HG03280 (cell line): ENCODE measurements around the gene FANK1.
"Not testable (repeated sequence)": the region's sequence is repeated elsewhere in the genome, so short reads cannot be mapped to it uniquely, and the experiment has no call there.

ENCODE experiments used
- ATAC-seq: cut with Tn5 transposase; IDR thresholded peaks from one replicate; pipeline ENCODE4 v1.9.1; 2021; ENCODE audit warnings: mild to moderate bottlenecking, moderate library complexity; ENCODE audit not compliant: unreplicated experiment

FANK1 gene

DNA sequence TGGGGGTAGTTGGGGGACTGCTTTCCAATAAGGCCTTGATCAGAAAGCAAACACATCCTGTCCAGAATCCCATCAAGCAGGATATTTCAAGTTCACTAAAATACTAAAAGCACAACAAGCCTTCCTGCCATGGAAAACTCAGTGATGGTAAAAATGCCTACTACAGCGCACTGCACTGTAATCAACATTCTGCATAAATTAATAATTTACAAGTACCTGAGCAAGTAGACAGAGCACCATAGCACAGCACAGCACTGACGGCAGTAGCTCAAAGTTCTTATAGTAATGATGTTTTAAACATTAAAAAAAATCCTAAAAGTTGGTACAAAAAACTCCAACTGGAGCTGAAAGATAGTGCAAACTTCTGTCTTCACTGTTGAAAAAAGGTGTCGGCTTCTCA lies 120.5 kb downstream of the FANK1 start:
- no peak for ATAC-seq

- no peak for ATAC-seq
Observed at GRCh38 chr10:126017961-126018560, 121.7 kb downstream of the FANK1 start.

DNA sequence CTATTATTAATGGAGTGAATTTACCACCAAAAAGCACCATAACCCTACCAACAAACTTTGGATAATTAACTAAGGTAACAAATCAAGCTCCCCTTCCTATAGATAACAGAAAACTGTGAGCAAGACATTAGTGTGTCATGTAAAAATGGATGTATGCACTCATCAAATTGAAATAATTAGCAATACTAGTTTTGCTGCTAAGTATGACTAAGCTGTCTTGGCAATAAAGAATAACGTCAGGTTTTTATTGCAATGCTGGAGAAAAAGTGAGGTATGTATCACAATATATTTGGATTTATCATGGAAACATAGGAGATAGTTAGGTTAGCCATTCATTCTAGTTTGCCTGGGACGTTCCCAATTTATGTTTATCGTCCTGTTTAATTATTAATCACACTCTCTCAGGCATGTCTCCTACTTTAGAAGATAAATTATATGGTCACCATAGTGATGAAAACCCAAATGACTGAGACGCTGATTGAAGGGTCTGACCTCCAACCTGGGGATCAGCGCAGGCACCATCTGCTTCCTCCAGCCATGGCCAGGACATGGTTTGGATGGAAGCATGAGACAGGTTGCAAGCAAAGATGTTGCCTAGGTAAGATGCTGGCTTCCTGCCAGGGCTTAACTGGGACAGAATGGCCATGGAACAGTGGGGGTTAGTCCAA lies 125.6 kb downstream of the FANK1 start:
- no peak for ATAC-seq

GRCh38 chr10:126022841-126023240 lies 126.5 kb downstream of the FANK1 start:
- no peak for ATAC-seq

DNA sequence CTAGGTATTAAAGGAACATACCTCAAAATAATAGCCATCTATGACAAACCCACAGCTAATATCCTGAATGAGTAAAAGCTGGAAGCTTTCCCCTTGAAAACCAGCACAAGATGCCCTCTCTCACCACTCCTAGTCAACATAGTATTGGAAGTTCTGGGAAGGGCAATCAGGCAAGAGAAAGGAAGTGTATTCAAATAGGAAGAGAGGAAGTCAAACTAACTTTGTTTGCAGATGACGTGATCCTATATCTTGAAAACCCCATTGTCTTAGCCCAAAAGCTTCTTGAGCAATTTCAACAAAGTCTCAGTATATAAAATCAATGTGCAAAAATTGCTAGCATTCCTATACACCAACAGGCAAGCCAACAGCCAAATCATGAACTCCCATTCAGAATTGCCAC lies 131.3 kb downstream of the FANK1 start:
- ATAC-seq = no peak

- no peak for ATAC-seq
Observed at GRCh38 chr10:126029999-126030398, 133.6 kb downstream of the FANK1 start.

DNA sequence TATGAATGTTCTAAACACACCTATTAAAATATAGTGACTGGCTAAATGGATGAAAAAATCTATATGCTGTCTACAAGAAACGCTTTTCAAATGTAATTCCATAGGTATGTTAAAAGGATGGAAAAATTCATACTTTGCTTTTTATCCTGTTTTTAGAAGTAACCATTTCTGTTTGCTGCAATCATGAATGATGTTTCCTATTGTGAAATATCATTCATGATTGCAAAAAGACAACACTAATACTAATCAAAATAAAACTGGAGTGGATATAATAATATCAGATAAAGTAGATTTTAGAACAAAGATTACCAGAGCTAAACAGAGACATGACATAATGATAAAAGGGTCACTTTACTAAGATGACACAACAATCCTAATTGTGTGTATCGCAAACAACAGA lies 138.2 kb downstream of the FANK1 start:
- no peak for ATAC-seq

DNA sequence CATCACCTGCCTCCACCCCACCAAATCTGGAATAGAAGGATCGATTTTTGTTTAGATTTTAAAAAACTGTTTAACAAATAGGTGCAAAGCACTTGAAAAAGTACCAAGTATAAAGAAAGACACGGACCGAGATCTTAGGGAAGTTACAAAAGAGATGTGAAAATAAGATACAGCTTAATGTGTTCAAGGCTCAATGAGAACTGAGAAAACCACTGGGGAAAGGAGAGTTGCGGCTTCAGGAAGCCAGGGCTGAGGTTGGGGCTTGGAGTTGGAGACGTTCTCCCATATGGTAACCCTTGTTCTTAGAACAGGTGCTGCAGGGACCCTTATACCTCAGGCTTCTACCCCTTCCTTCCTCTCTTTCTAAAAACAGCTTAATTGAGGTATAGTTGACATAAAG lies 140.2 kb downstream of the FANK1 start:
- ATAC-seq = no peak

GRCh38 chr10:126037946-126038345 lies 141.6 kb downstream of the FANK1 start:
- ATAC-seq = no peak

DNA sequence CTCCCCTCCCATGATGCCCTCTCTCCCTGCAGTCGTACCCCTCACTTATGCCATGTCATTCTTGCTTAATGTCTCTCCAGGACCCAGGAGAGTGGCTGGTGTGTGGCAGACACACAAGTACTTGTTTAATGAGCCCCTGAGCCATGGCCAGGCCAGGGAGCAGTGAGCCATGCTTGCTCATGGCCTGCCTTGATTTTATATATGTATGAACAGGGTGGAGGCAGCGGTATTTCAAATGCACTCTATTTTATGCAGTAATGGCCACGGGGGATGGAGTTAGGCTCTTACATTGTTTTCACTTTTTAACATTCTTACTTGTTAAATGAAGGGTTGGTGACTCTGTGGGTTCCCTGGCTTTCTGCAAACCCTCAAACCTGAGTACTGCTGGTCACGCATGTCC lies 144.8 kb downstream of the FANK1 start:
- ATAC-seq = no peak

- peak; percentile 99 for ATAC-seq
Observed at GRCh38 chr10:126041804-126042231, 145.5 kb downstream of the FANK1 start.

- ATAC-seq = peak; percentile 1
Observed at GRCh38 chr10:126042354-126042753, 146.0 kb downstream of the FANK1 start.

DNA sequence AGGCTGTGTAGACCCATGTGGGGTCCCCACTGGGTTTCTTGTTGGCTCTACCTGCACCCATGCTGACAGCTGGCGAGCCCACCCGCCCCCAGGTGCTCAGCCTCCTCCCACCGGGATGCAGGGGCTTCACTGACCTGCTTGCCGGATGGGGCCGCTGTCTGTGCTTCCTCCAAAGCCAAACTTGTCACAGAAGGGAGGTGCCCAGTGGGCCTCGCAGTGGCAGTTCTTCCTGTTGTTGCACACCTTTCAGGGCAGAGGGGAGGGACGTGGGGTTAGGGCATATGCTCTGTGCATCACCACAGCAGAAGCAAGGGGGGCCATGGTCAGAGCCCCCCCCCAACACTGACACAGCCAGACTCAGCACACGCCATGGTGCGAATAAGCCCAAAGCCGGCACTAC lies 146.5 kb downstream of the FANK1 start:
- ATAC-seq = no peak

DNA sequence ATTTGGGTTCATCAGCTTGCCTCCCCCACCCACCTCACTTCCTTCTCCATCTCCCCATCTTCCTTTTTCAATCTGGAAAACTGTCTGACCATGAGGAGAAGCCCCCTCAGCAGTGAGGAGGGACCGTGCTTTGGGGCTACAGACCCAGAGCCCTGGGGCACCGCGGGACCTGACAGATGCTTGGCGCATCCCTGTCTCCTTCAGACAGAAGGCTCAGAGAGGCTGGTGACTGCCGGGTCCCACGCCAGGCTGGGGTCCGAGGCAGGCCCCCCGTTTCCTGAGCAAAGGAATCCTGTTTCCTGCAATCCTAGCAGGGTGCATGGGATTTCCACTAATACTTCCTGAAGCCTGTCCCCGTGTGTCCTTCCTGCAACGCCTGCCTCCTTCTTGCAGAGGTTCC lies 147.0 kb downstream of the FANK1 start:
- no peak for ATAC-seq

DNA sequence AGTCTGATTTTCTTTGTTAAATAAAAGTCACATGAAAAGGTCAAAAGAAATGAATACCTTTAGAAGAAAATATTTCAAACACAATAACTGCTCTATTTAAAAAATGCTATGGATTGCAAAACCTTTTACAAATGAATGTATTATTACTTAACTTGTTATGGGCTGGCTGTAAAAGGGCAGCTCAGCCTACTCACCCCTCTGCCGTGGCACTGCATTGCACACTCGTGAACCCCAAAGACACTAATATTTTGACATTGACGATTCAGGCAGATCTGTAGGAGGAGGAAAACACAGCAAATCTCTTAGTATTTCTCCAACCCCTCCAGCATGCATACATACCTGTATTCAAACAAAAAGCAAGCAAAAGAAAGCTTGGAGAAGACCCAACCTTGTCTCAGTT lies 149.5 kb downstream of the FANK1 start:
- ATAC-seq = no peak

DNA sequence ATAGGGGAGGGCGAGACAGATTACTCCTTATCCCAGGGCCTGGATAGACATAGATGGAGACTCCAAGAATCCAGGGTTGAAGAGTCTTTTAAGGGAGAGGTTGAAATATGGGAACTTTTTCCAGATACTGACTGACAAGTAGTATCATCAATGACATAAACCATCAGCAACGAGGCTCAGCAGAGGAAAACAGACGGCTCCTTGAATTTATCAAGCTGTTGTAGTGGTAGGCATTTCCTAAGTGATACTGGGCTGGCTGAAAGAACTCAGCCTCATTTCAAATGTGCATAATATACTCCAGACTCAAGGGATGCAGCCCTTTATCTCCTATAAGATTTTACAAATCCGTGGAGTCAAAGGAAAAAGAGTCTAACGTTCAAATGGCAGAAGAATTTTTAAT lies 150.5 kb downstream of the FANK1 start:
- ATAC-seq = no peak

DNA sequence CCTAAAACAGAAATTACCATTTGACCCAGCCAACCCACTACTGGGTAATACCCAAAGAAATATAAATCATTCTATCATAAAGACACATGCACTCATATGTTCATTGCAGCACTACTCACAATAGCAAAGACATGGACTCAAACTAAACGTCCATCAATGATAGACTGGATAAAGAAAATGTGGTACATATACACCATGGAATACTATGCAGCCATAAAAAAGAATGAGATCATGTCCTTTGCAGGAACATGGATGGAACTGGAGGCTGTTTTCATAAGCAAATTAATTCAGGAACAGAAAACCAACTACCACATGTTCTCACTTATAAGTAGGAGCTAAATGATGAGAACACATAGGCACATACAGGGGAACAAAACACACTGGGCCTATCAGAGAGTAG lies 151.4 kb downstream of the FANK1 start:
- not testable (repeated sequence) for ATAC-seq

GRCh38 chr10:126049759-126050700 lies 153.7 kb downstream of the FANK1 start:
- ATAC-seq = no peak

DNA sequence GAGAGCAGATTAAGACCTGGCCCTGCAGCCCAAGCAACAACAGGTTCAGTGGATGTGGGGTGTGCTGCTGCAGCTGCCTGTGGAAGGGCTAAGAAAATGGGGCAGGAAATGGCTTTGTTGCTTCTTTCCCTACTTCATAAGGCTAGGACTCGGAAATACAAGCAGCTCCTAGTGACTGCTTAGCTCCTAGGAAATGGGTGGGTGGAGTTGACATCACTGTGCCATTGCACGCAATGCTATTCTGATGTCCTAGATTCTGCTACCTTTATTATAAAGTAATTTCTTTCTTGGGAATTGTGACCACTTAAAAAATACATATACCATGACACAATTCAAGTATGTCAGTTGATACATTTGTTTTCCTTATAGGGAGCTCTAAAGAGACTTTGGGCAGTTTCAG lies 155.8 kb downstream of the FANK1 start:
- ATAC-seq = no peak

DNA sequence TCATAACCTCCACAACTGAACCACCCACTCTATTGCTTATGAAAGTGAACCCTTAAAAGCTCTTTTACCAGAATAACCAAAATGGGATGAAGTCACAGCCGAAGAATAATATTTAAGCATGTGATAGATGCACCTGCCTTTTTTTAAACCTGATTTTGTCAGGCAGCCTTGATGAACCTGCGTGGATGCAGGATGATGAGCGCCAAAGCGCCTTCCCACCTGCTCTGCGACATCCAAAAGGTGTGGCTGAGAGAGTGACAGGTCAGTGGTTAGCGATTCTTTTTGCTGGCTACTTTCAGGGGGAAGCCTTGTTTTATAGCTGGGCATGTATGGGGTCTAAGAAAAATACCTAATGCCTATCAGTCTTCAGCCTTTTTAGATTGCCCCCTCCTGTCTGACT lies 157.8 kb downstream of the FANK1 start:
- ATAC-seq = no peak

DNA sequence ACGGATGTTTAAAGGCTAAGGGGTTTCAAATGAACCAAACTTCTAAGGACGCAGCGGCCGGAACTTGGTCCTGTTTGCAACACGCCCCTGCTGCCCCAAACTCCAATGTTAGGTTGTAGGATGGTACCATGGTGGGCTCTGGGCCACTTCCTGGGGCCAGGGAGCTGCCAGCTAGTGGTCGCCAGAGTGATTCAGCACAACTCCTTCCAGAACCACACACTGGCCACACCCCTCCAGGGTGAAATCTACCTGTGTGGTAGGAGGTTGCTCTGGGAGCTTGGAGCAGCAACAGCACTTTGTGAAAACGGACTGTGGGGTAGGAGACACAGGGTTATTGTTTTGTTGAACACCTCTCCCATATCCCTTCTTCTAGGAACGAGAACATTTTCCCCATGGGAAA lies 161.1 kb downstream of the FANK1 start:
- no peak for ATAC-seq

DNA sequence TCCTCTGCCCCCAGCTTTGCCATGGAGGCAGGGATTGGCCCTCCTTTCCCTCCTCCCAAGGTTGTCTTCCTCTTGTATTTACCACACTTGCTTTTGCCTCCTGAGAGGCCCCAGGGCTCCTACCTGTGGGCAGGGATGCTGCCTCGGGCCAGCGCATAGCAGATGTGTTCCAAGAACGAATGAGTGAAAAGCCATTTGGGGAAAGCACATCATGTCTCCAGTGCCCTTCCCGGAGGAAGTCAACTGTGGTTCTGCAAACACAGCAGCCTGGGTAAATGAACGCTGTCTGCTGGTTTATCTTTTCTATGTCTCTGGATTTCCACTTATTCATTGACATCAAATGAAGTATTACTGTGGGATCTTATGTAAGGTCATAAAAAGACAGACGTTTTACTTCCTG lies 161.7 kb downstream of the FANK1 start:
- ATAC-seq = no peak
